Umbilical cord (tissue), 2 donors: ENCODE results near the gene PITPNM1. TPM values are rescaled to one million over a fixed set of nuclear protein-coding genes. Genes with fewer than 3 reads are reported as not detected.
"Not testable (repeated sequence)": the region's sequence is repeated elsewhere in the genome, so short reads cannot be mapped to it uniquely, and the experiment has no call there.

Experiments
- DNase-seq: peaks from one replicate; pipeline ENCODE4 v3.0.0-alpha.2; 2015; ENCODE audit warnings: low spot score
- total RNA-seq: library from RNA; depleted of rRNA; stranded (reverse); fragments of >200 nt; gene quantifications from one replicate; pipeline ENCODE4 v1.2.3, GENCODE V29; 2014; ENCODE audit warnings: low replicate concordance; ENCODE audit not compliant: insufficient read depth

Gene PITPNM1
- total RNA-seq, result 28.6 TPM

- DNase-seq, result peak; percentile 80
Observed at GRCh38 chr11:67504950-67505581, at the start of gene PITPNM1. Gene PITPNM1 (minus strand): TSS chr11:67505363. CDS start chr11:67504180, 1,183 bp downstream.

- not testable (repeated sequence) for DNase-seq
Observed at GRCh38 chr11:67551697-67552096, 46.5 kb upstream of the PITPNM1 start.

DNA sequence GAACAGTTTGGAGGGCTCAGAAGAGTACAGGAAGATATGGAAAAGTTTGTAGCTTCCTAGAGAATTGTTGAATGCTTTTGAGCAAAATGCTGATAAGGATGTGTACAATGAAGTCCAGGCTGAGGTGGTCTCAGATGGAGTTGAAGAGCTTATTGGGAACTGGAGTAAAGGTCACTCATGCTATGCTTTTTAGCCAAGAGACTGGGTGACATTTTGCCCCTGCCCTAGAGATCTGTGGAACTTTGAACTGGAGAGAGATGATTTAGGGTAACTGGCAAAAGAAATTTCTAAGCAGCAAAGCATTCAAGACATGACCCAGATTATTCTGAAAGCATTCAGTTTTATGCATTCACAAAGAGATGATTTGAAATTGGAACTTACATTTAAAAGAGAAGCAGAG lies 46.0 kb upstream of the PITPNM1 start:
- no peak for DNase-seq

DNA sequence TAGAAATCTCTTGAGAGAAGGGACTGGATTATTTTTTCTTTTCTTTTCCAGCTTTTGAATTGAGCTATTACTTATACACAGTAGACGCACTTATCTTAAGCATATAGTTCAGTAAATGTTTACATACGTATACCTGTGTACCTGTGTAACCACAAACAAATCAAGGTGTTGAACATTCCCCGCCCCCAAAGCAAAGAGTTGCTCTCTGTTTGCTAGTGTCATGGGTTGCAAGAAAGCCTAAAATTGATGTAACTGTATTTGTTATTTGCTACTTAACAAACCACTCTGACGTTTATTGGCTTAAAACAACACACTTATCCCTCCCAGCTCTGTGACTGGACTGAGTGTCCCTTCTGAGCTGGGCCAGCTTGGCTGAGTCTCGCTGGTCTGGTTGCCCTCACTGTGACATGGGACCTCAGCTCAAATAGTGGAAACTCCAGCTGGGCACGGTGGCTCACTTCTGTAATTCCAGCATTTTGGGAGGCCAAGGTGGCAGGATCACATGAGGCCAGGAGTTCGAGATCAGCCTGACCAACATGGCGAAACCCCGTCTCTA lies 43.5 kb upstream of the PITPNM1 start:
- no peak for DNase-seq

DNA sequence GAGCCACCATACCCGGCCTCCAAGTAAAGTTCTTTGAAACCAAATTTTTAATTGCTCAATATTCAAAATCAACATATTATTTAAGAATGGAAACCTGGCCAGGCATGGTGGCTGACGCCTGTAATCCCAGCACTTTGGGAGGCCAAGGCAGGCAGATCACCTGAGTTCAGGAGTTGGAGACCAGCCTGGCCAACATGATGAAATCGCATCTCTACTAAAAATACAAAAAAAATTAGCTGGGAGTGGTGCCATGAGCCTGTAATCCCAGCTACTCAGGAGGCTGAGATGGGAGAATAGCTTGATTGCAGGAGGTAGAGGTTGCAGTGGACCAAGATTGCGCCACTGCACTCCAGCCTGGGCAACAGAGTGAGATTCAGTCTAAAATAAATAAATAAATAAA lies 42.9 kb upstream of the PITPNM1 start:
- not testable (repeated sequence) for DNase-seq

- no peak for DNase-seq
Observed at GRCh38 chr11:67545280-67545679, 40.1 kb upstream of the PITPNM1 start.

DNA sequence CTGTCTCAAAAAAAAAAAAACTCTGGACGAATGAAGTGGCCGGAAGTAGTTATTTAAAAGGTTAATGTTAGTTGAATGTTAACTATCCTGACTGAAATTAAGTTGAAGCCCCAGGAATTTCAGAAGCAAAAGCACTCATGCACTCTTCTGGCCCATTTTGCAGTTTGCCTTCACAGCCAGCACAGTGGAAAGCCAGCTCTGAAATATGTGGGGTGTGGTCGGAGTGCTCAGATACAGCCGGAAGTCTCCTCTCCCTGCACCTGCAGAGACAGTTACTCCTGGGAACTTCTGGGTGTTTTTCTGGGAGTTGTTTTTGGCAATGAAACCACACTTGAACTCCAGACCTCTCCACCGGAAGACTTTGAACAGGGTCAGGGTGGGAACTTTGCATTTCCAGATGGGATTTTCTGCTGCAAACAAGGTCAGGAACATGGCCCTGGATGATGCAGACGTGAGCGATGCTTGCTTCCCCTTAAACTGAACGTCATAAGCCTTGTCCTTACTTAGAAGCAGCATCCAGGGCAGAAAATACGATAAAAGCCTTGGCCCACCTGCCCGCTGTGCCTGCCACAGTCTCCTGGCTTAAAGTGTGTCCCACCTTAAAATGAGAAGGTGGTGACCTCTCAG lies 39.6 kb upstream of the PITPNM1 start:
- DNase-seq, result no peak

DNA sequence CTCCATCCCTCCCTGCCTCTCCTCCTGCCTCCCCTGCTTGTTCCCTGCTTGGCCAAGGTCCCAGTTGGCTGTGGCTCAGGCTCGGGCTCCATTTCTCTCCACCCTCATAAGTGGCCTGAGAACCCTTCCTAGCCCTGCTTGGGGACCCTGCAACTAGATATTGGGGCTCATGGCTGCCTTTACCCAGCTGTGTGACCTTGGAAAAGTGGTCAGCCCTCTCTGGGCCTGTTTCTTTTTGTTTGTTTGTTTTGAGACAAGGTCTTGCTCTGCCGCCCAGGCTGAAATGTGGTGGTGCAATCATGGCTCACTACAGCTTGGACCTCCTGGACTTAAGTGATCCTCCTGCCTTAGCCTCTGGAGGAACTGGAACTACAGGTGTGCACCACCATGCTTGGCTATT lies 38.4 kb upstream of the PITPNM1 start:
- no peak for DNase-seq

- no peak for DNase-seq
Observed at GRCh38 chr11:67542971-67543370, 37.8 kb upstream of the PITPNM1 start.

- no peak for DNase-seq
Observed at GRCh38 chr11:67542169-67542568, 37.0 kb upstream of the PITPNM1 start.

DNA sequence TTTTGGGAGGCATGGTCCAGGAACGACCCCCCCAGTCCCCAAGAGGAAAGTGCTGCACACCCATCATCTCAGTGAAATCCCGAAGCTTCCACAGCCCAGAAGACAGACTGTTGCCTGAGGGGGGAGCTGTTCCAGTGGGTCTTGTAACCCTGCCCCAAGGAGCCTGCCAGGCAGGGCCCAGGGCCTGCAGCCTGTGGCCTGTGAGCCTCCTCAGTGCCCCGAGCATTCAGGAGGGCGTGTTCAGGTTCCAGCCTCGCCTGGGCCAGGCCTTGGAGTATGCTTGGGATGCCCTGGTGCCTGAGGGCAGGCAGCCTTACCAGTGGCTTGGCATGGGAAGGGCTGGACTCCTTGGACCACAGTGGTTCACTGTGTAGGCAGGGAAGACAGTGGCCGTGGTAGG lies 36.0 kb upstream of the PITPNM1 start:
- no peak for DNase-seq

GRCh38 chr11:67539550-67539949 lies 34.4 kb upstream of the PITPNM1 start:
- no peak for DNase-seq

DNA sequence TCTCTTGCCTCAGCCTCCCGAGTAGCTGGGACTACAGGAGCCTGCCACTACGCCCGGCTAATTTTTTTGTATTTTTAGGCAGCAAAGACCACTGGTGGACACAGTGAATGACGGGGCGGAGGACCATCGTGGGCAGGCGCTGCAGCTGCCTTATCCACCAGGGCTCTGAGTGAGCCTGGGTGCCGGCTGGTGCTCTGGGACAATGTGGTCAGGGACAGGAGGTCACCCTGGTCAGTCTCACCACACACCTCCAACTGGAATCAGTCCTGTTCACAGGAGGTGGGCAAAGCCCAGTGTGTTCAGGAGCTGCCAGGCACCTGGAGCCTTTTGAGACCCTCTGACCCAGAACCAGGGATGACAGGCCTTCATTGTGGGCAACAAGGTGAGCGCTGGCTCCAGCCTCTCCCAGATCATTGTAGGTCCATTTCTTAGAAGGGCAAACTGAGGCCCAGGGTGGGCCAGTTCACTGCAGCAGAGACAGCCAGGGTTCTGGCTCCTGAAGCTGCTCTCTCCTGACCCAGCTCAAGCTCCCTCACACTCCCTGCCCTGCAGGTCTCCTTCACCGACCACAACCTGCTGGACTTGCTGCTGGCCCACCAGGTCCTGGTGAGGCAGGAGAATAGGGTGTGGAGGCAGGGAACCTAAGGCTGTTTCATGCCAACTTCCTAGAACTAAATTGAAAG lies 33.8 kb upstream of the PITPNM1 start:
- no peak for DNase-seq

DNA sequence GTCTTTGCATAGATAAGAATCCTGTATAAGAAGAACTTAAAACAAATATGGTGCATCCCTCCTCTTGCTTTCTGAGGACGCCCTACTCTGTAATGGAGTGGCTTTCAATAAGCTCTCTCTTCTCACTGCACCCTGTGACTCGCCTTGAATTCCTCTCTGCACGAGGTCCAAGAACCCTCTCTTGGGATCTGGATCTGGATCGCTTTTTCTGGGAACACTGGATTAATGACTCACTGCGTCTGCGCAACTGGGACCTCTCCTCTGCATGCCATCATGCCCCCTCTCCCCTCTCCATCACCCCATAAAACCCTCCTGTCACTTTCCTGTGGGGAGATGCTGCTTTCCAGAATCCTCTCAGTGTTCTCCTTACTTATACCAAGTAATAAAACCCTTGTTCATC lies 33.1 kb upstream of the PITPNM1 start:
- peak; percentile 13 for DNase-seq

DNA sequence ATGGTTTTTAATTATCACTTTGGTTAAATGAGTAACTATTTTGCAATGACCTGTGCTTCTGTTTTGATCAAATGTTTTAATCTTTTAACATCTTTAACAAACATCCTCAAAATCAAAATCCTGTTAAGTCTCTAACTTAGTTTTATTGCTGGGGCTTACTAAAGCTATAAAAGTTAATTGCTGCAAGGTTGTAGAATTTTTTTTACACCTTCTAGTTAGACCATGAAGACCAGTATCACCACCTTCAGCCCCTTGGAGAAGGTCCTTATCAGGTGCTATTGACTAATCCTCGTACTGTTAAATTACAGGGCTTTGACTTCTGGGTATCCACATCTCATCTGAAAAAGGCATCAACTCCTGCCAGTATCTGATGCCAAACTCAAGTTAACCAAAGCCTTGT lies 30.4 kb upstream of the PITPNM1 start:
- DNase-seq, result no peak

GRCh38 chr11:67534070-67534679 lies 29.0 kb upstream of the PITPNM1 start:
- DNase-seq, result no peak

GRCh38 chr11:67532889-67533288 lies 27.7 kb upstream of the PITPNM1 start:
- no peak for DNase-seq

DNA sequence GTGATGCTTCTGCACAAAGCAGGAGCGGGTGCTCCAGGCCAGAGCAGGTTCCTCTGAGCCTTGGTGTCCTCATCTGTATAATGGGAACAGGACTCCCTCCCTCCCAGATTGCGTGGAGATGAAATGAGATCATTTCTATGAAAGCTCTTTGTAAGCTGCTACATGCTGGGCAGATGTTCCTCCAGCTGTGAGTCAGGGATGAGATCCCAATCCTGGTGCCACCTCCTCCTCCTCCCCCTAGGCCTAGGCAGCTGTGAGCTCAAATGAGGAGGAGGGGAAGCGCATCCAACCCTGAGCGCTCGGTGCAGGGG lies 25.1 kb upstream of the PITPNM1 start:
- no peak for DNase-seq

- no peak for DNase-seq
Observed at GRCh38 chr11:67528376-67528775, 23.2 kb upstream of the PITPNM1 start.

DNA sequence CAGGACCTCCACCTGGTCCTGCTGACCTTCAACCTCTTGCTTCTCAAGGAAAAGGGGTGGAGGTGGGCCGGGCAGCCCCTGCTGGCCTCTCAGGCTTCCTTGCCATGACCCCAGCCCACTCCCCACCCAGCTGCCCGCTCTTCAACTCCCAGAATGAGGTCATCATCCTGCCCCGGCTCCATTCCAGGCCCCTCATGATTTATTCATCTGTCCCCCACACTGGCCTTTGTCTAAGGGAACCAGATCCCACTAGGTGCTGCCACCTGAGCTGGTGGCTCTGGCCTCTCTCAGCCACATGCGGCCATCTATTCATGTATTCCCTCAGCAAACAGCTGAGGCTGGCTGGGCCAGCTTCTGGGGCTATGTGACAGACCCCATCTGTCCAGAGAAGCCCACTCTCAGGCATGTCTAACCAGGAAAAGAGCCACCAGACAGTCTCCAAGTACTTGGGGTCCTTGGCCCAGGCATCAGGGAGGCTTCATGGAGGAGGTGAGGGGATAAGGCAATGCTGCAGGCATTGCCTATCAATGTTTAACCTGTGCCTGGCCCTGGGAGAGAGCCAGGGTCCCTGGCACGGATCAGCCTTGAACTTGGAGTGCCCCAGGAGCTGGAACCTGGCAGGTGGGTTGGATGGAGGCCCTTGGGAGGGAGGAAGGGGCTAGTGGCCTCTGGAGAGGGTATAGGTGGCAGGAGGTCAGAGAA lies 20.3 kb upstream of the PITPNM1 start:
- DNase-seq, result no peak

DNA sequence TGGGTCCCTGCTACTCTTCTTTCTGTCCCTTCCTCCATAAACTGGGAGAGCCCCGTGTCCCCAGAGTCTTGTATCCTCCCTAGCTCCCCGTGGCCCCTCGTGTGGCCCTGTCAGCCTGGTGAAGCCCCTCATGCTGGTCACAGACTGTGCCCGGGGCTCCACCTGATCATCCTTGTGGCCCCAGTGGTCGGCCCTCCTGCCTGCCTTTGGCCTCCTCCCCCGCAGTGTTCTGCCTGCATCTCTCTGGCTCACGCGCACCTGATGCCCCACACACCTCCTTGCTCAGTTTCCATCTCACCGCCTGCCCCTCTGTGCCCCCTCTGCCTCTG lies 19.3 kb upstream of the PITPNM1 start:
- no peak for DNase-seq
